Measurements from ENCODE around the gene EVA1B. TPM values are rescaled to one million over a fixed set of nuclear protein-coding genes. Genes with fewer than 3 reads are reported as not detected.

The EVA1B gene
- total RNA-seq, 1 experiment from 2014 or later = 5.5 TPM

- no CpG with 5 or more reads among the region's 5 CpGs for WGBS (ENCODE audit: extremely low coverage, insufficient read length, low lambda C conversion rate)
- no peaks in the 10 kb centered on the region for H3K4me1 ChIP-seq (ENCODE audit: insufficient read depth, low read length)
- no peak overlapping the region for H2AFZ ChIP-seq (ENCODE audit: low read length)
- no peaks in the 10 kb centered on the region for H3K4me1 Mint-ChIP-seq
- no peak overlapping the region for H3K4me3 Mint-ChIP-seq
- H3T11ph ChIP-seq (ENCODE audit: low read length) = no peak overlapping the region
- H2BK15ac ChIP-seq (ENCODE audit: low read depth, low read length) = no peak overlapping the region
- no peak overlapping the region for H3K4me2 ChIP-seq (ENCODE audit: insufficient read depth, insufficient read length, low read length)
- no peak overlapping the region for H2AK5ac ChIP-seq (ENCODE audit: insufficient read length, low read length)
- no peak overlapping the region for H4K91ac ChIP-seq (ENCODE audit: insufficient read length, low read depth, low read length)
- H3K9me3 ChIP-seq (ENCODE audit: control insufficient read depth, low read depth, low read length) = no peaks in the 10 kb centered on the region
- H3K9ac ChIP-seq (ENCODE audit: extremely low read depth, insufficient read length, low read length) = no peak overlapping the region
- TF ChIP-seq CTCF (conservative IDR thresholded peaks at IDR 0.05) = no peak
- H2BK12ac ChIP-seq (ENCODE audit: insufficient read length, low read depth, low read length) = no peak overlapping the region
- DNase-seq = no peak
- no peaks in the 10 kb centered on the region for H3K23me2 ChIP-seq (ENCODE audit: insufficient read length, low read depth, low read length, poor library complexity, severe bottlenecking)
- no peak overlapping the region for H3K14ac ChIP-seq (ENCODE audit: insufficient read depth, low read length)
- no peak overlapping the region for H3K23ac ChIP-seq (ENCODE audit: insufficient read length, low read depth, low read length)
- no peak overlapping the region for H4K8ac ChIP-seq (replicated peaks; ENCODE audit: insufficient read length, low read depth, low read length)
- no peaks in the 10 kb centered on the region for H3K79me1 ChIP-seq (ENCODE audit: insufficient read depth, low read depth, low read length, poor library complexity, severe bottlenecking)
- H2BK120ac ChIP-seq (ENCODE audit: low read depth, low read length, poor library complexity, severe bottlenecking) = no peak overlapping the region
- H2BK20ac ChIP-seq (ENCODE audit: low read depth, low read length, poor library complexity, severe bottlenecking) = no peak overlapping the region
- H3K4ac ChIP-seq (ENCODE audit: low read depth, low read length) = no peak overlapping the region
- H3K79me2 ChIP-seq (ENCODE audit: insufficient read depth, low read length) = no peaks in the 10 kb centered on the region
- no peak overlapping the region for H2BK5ac ChIP-seq (ENCODE audit: insufficient read length, low read length)
- no peaks in the 10 kb centered on the region for H3K27me3 Mint-ChIP-seq (ENCODE audit: low read depth)
- H3K27me3 ChIP-seq (ENCODE audit: insufficient read depth, low read length) = no peaks in the 10 kb centered on the region
- no peak overlapping the region for H3K18ac ChIP-seq (ENCODE audit: insufficient read length, low read depth, low read length)
- peak overlapping the region in 1 of 3 experiments; percentile 61; a peak in 3 of 7 replicates for H3K27ac Mint-ChIP-seq
- no peaks in the 10 kb centered on the region for H3K9me3 Mint-ChIP-seq
- no peaks in the 10 kb centered on the region for H4K20me1 ChIP-seq (ENCODE audit: control insufficient read depth, insufficient read depth, insufficient read length)
- H3K27ac ChIP-seq (ENCODE audit: insufficient read length, low read depth, low read length) = no peak overlapping the region
- no peak overlapping the region for H3K56ac ChIP-seq (ENCODE audit: insufficient read length, low read depth, low read length)
- H4K5ac ChIP-seq (ENCODE audit: insufficient read length, low read depth, low read length) = no peak overlapping the region
- peaks cover 7 to 45% (median 36%) of the 10 kb centered on the region in 3 experiments for H3K36me3 Mint-ChIP-seq (ENCODE audit: insufficient read depth in 1 of 3, low read depth in 3 of 3)
Observed at GRCh38 chr1:36359383-36359782, 35.9 kb upstream of the EVA1B start.

Data from H9 (cell line).